HG03064 (cell line): ENCODE results near the gene ARSB.
"Not testable (repeated sequence)": the region's sequence is repeated elsewhere in the genome, so short reads cannot be mapped to it uniquely, and the experiment has no call there.

ENCODE experiments used
- ATAC-seq: cut with Tn5 transposase; IDR thresholded peaks from one replicate; pipeline ENCODE4 v1.9.1; 2021; ENCODE audit warnings: low read depth; ENCODE audit not compliant: unreplicated experiment

Gene ARSB

GRCh38 chr5:78907255-78907891 is 77.7 kb downstream of the ARSB start:
- ATAC-seq: no peak

- ATAC-seq: no peak
Observed at GRCh38 chr5:78905084-78905938, 79.8 kb downstream of the ARSB start.

GRCh38 chr5:78903861-78904260 is 81.2 kb downstream of the ARSB start:
- no peak for ATAC-seq

GRCh38 chr5:78903353-78903752 is 81.8 kb downstream of the ARSB start:
- no peak for ATAC-seq

GRCh38 chr5:78899922-78900362 is 85.2 kb downstream of the ARSB start:
- ATAC-seq: no peak

- no peak for ATAC-seq
Observed at GRCh38 chr5:78896132-78896531, 89.0 kb downstream of the ARSB start.

GRCh38 chr5:78895616-78896015 is 89.5 kb downstream of the ARSB start:
- no peak for ATAC-seq

GRCh38 chr5:78893940-78894677 is 91.0 kb downstream of the ARSB start:
- no peak for ATAC-seq

- ATAC-seq: no peak
Observed at GRCh38 chr5:78890667-78891379, 94.3 kb downstream of the ARSB start.

GRCh38 chr5:78889369-78890140 is 95.6 kb downstream of the ARSB start:
- no peak for ATAC-seq

- no peak for ATAC-seq
Observed at GRCh38 chr5:78888580-78889368, 96.3 kb downstream of the ARSB start.

GRCh38 chr5:78887384-78888118 is 97.6 kb downstream of the ARSB start:
- peak; percentile 93 for ATAC-seq

GRCh38 chr5:78886341-78887230 is 98.5 kb downstream of the ARSB start:
- no peak for ATAC-seq

- no peak for ATAC-seq
Observed at GRCh38 chr5:78881884-78882283, 103.2 kb downstream of the ARSB start.

GRCh38 chr5:78879516-78879915 is 105.6 kb downstream of the ARSB start:
- ATAC-seq: no peak

- ATAC-seq: not testable (repeated sequence)
Observed at GRCh38 chr5:78866076-78866475, 119.0 kb downstream of the ARSB start.

- ATAC-seq: no peak
Observed at GRCh38 chr5:78858364-78858763, 126.7 kb downstream of the ARSB start.
